GM12875 (cell line): ENCODE data around the gene IKZF1.

Experiments
- H3K4me3 ChIP-seq: one replicate; pipeline ENCODE4 v1.5.1; 2011; ENCODE audit warnings: low read depth, low read length, control low read depth
- TF ChIP-seq, protein P1 (sequence below): IDR thresholded peaks from 2 replicates; pipeline ENCODE4 v1.5.1; 2011; ENCODE audit warnings: low read depth, mild to moderate bottlenecking, control low read depth, inconsistent platforms, low read length, moderate library complexity, borderline replicate concordance; ENCODE audit not compliant: insufficient read depth

IKZF1 gene

DNA sequence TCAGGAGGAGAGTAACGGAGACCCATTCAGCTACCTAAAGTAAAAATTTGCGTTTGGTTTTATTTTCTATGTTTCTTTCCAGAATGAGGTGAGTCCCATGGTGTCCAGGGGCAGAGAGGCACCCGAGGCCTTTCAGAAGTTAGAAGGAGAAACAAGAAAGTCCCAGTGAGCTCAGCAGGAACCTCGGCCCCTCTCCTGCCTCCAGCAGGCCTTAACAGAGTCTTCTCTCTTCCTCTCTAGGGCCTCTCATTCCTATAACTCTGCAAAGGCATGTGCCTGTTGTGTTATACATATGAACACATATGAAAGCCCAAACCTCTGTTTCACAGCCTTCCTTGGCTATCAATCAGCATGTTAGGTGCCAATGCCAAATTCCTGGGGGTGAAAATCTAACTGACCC is 20.8 kb upstream of the IKZF1 start:
- TF ChIP-seq, protein P1, sequence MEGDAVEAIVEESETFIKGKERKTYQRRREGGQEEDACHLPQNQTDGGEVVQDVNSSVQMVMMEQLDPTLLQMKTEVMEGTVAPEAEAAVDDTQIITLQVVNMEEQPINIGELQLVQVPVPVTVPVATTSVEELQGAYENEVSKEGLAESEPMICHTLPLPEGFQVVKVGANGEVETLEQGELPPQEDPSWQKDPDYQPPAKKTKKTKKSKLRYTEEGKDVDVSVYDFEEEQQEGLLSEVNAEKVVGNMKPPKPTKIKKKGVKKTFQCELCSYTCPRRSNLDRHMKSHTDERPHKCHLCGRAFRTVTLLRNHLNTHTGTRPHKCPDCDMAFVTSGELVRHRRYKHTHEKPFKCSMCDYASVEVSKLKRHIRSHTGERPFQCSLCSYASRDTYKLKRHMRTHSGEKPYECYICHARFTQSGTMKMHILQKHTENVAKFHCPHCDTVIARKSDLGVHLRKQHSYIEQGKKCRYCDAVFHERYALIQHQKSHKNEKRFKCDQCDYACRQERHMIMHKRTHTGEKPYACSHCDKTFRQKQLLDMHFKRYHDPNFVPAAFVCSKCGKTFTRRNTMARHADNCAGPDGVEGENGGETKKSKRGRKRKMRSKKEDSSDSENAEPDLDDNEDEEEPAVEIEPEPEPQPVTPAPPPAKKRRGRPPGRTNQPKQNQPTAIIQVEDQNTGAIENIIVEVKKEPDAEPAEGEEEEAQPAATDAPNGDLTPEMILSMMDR, result no peak
- H3K4me3 ChIP-seq, result no peak overlapping the region

DNA sequence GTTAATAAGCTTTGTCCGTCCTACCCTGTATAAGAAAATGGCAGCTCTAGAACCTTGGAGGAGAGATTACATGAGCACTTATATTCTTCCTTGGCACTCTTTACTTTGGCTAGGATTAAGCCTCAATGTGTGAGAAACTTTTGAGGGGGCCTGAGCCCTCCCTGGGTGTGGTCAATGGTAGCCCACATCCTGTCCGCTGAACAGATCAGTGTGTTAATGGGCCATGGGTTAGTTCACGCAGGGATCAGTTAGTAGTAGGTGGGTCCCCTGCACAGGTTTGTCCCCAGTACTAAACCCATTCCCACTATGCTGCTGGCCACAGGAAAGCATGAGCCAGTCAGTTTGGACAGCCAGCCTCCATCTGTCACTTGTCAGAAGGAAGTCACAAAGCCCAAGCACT is 20.2 kb upstream of the IKZF1 start:
- TF ChIP-seq, protein P1, result no peak
- H3K4me3 ChIP-seq, result no peak overlapping the region

DNA sequence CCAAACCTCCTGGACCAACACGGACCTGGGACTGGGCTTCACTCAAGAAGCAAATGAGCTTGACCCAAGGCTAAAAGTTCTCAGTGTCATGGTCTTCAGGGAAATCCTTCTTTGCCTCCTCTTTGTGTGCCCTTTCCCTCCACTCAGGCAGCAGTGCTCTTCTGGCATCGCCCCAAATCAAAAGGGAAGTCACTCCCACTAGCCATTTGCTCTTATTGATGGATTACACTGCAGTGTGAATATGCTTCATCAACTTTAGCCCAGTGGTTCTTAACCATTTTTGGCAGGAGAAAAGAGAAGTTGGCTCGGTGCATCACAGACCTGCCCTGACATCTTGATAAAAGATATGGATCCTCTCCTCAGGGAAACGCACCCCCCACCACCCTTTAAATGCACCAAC is 19.2 kb upstream of the IKZF1 start:
- no peak overlapping the region for H3K4me3 ChIP-seq
- TF ChIP-seq, protein P1, result no peak

DNA sequence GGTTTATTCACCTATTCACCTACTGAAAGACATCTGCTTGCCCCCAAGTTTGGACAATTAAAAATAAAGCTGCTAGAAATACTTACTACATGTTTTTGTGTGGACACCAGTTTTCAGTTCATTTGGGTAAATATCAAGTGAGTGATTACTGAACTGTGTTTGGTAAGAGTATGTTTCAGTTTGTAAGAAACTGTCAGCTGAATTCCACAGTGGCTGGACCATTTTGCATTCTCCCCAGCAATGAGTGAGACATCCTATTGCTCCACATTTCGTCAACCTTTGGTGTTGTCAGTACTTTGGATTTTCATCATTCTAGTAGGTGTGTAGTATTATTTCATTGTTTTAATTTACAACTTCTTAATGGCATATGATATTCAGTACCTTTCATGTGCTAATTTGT is 17.4 kb upstream of the IKZF1 start:
- TF ChIP-seq, protein P1, result no peak
- no peak overlapping the region for H3K4me3 ChIP-seq

DNA sequence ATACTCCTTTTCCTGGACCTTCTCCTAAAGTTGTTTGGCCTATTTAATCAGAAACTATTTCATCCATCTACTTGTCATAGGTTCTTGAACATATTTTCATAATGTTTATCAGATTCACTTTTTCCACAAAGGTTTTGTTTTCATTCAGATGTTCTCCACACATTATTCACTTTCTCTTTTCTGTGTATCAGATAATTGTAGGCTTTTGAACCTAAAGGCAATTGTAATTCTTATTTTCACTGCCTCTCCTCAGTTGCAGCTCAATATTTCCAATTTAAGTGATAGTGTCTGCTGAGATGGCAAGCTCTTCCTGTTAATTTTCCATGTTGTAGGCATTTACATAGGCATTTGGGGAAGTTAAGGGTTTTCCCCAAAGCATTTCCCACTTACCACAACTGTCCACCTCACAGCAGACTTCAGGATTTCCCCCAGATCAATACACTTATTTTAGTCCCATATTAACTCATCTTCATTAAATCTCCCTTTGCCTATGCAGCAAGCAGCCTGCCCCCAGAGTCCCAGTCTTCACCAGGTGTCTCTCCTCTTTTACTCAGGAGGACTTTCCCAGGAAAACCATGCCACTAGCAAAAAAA is 12.3 kb upstream of the IKZF1 start:
- TF ChIP-seq, protein P1, result no peak
- H3K4me3 ChIP-seq, result no peak overlapping the region

- H3K4me3 ChIP-seq, result no peak overlapping the region
- TF ChIP-seq, protein P1, result no peak
Observed at GRCh38 chr7:50292763-50293162, 11.8 kb upstream of the IKZF1 start.

DNA sequence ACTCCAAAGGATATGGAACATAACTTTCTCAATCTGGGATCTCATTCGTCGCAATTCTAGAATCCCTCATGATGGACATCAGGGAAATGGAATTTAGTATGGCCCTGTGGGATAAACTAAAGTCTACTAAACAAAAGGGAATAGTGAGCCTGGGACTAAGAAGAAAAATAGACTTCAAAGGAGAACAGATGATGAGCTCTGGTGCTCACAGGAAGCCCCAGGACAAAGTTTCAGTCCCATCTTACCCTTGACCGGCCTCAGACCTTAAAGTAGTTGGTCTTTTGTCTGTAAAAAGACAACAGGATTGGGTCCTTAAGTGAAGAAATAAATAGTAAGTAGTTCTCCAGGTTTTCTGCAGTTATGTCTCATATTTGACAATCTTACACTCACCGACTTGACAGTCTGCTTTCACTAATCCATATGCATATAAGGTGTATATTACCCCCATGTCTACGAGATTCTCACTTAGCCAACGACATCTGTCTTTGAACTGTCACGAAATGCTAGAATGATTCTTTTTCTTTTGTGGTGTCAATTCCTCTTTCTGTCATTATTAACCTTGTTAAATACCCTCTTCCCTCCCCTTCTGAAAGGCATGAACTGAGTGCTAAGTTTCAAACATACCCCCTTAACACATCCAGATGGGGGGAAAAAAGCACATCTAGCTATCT is 10.9 kb upstream of the IKZF1 start:
- TF ChIP-seq, protein P1, result no peak
- H3K4me3 ChIP-seq, result no peak overlapping the region
